HG03378 (cell line): ENCODE data around the gene NEK6.

Source experiments
- ATAC-seq: cut with Tn5 transposase; IDR thresholded peaks from one replicate; pipeline ENCODE4 v1.9.1; 2021; ENCODE audit warnings: mild to moderate bottlenecking, moderate library complexity; ENCODE audit not compliant: unreplicated experiment

Gene NEK6

GRCh38 chr9:124277420-124277819 lies 19.7 kb downstream of the NEK6 start:
- ATAC-seq: no peak

- ATAC-seq: no peak
These were observed 20.3 kb downstream of the NEK6 start for GRCh38 chr9:124278054-124278540.

GRCh38 chr9:124279531-124280175 lies 21.9 kb downstream of the NEK6 start:
- no peak for ATAC-seq

- ATAC-seq: no peak
These were observed 22.5 kb downstream of the NEK6 start for GRCh38 chr9:124280176-124280691.

GRCh38 chr9:124281931-124282371 lies 24.2 kb downstream of the NEK6 start:
- ATAC-seq: no peak

- ATAC-seq: no peak
These were observed 24.9 kb downstream of the NEK6 start for GRCh38 chr9:124282442-124283227.

DNA sequence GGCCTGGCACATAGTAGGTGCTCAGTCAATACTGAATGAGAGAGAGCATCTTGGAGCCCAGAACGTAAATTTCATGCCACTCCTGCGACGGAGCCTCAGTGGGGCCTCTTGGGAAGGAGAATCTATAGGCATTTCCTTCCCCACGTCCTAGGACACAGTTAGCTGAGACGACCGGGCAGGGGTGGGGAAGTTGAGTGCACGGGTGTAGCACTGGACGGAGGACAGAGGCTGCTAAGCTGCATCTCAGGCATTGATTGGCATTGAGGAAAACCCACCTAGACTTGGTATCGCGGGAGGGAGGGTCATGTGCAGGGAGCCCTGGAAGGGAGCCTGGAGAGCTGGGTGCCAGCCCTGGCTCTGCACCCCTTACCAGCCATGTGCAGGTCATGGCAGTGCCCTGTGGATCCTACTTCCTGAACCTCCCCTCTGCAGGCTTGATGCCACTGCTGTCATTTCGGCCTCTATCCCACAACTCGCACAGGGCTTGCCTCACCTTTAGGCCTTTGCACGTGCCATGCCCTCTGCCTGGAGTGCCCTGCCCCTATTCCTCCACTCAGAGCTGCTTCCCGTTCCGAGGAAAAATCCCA lies 25.6 kb downstream of the NEK6 start:
- no peak for ATAC-seq

DNA sequence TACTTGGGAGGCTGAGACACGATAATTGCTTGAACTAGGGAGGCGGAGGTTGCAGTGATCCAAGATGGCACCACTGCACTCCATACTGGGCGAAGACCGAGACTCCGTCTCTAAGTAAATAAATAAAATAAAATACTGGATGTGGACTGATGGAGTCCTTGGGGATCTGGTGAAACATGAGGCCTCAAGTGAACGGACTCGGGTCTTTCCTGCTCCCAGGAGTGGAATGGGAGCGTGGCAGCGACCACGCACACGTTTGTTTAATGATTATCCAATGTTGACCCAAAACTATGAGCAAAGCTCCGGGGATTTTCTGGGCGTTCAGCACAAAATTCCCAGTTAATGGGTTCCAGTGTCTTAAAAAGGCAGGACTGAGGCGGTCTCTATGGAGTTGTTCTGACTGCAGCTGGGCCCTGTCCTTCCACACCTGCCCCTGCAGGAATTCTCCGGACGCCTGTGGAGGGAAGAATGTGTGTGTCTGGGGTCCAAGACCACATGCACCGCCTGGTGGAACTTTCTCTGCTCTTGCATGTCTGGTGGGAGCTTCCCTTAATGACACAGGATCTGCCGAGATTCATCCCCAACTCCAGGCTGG lies 26.6 kb downstream of the NEK6 start:
- ATAC-seq: no peak

- no peak for ATAC-seq
These were observed 27.2 kb downstream of the NEK6 start for GRCh38 chr9:124284940-124285441.

GRCh38 chr9:124285490-124285889 lies 27.7 kb downstream of the NEK6 start:
- no peak for ATAC-seq

GRCh38 chr9:124285903-124286291 lies 28.1 kb downstream of the NEK6 start:
- peak; percentile 23 for ATAC-seq

DNA sequence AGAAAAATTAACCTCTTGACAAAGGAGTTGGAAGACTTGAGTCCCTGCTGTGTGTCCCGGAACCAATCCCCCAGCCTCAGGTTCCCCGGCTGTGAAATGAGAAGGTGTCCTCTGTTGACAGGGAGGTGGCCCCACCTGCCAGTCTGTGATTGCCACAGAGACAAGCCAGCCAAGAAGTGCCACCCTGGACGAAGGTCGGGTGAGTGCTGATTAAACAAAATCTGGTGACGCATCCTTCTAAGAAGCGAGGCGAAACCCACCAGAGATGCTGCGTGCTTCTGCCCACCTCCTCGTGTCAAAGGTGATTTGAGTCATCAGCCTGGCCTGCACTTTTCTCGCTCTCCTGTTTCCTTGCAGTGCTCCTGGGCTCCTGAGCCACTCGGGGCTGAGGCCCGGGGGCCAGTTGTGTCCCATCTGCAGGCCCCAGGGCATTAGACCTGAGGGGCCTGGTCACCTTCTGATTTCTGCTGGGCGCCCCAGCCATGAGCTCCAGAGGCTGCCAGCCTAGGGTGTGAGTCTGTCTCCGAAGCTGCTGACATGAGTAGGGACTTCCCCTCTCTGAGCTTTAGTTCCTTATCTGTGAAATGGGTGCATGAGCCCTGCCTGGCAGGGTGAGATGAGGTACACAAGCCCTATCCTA lies 28.7 kb downstream of the NEK6 start:
- peak; percentile 56 for ATAC-seq

DNA sequence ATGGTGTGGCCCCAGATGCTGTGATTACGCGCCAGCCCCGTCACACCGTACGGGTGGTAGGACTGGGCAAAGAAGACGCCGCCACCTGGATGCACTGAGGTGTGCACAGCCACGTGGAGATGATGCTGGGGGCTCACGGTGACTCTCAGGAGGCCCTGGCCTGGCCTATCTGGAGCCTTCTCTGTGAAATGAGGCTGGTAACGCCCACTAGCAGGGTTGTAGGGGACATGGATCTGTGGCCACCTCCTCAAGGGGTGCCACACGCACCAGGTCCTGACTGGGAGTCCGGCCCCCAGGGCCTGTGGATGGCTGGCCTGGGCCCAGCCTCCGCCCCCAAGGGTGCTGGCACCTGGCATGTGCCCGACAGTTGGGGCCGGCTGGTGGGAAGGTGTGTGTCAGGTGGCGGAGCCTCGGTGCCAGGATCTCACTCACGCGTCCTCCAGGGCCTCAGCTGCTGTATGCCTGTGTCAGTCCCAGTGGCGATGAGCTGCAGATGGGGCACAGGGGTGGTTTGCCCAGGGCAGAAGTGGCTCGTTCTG lies 32.4 kb downstream of the NEK6 start:
- no peak for ATAC-seq

DNA sequence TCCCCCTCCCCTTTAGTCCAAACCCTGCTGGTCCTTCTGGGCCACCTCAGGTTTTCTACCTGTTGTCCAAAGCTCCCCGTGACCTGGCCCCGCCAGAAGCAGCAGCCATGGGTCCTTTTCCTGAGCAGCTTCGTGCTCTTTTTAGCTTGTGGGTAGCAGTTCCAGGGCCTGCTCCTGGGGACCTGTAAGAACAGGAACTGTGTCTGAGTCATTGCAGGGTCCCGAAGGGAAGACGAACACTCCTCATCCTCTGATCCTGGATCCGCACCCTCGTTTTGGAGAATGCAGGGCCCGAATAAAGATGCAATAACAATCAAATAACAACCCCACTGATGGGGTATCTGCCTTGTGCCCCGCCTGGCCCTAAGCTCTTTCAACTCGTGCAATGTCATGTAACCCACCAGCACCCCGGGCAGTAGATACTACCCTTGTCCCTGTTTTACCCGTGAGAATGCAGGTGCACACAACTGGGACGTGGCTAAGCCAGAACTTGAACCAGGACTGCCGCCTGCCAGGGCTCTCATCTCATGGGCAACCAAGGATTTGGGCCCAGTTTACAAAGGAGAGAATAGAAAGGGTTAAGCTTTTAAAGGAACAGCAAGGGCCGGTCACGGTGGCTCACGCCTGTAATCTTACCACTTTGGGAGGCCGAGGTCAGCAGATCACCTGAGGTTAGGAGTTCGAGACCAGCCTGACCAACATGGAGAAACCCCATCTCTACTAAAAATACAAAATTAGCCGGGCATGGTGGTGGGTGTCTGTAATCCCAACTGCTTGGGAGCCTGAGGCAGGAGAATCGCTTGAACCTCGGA lies 33.2 kb downstream of the NEK6 start:
- no peak for ATAC-seq

DNA sequence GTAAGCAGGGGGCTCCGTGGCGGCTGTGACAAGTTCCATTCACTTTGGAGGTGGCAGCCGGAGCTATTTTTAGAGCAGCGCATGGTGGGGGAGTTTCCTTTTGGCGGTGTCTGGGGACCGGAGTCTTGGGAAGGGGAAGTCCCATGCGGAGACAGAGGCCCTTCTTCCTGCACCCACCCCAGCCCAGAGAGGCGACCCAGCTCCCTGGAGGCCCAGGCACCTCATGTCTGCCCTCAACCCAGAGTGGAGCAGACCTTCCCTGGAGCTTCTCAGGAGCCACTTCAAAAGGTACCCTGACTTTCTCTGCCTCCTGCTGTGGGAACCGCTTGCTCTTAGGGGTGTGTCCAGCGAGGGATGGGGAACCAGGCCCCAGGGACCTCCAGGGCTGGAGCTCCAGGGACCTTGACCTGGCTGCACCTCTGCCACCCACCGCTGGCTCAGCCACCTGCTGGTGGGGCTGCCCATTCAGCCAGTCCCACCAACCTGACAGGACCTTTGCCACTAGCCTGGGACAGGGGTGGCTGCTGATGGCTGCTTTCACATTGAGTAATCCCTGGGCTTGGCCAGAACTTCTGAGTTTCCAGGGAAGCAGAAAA lies 34.1 kb downstream of the NEK6 start:
- peak; percentile 34 for ATAC-seq

- no peak for ATAC-seq
These were observed 35.2 kb downstream of the NEK6 start for GRCh38 chr9:124292696-124293593.

GRCh38 chr9:124293718-124294506 lies 36.2 kb downstream of the NEK6 start:
- ATAC-seq: no peak
